Heart left ventricle (tissue), 16 donors: Measurements from ENCODE around the gene PGGT1B. TPM values are rescaled to one million over a fixed set of nuclear protein-coding genes. Genes with fewer than 3 reads are reported as not detected.
A peak's percentile ranks its signal among the peaks of the same experiment; 100 is the strongest.

Source experiments
- ATAC-seq, 4 donors: fragments of 200-7000 bp; cut with Tn5 transposase; one replicate each; pipeline ENCODE4 v1.9.1; 2020 to 2022; ENCODE audit warnings: moderate library complexity in 4 of 4, mild to moderate bottlenecking in 3 of 4, moderate number of reproducible peaks in 1 of 4
- DNase-seq, 5 donors: peaks; one replicate each; pipeline ENCODE4 v3.0.0-alpha.2; 2020
- H3K27ac ChIP-seq, 12 donors: fragments of 200-600 bp; sonication (generic) in 4 of 12; one replicate each; pipeline versions ENCODE4 v1.5.0 to v1.8.0; 2016 to 2022; ENCODE audit warnings: mild to moderate bottlenecking in 2 of 12
- H3K27me3 ChIP-seq, 9 donors: fragments of 200-600 bp; sonication (generic) in 2 of 9; one replicate each; pipeline versions ENCODE4 v1.5.1 to v1.8.0; 2016 to 2022; ENCODE audit warnings: mild to moderate bottlenecking in 3 of 9
- H3K36me3 ChIP-seq, 9 donors: fragments of 200-600 bp; sonication (generic) in 2 of 9; one replicate each; pipeline versions ENCODE4 v1.5.0 to v1.8.0; 2018 to 2022; ENCODE audit warnings: mild to moderate bottlenecking in 2 of 9
- H3K4me1 ChIP-seq, 12 donors: fragments of 200-600 bp; sonication (generic) in 4 of 12; one replicate each; pipeline versions ENCODE4 v1.5.0 to v1.8.0; 2016 to 2022; ENCODE audit warnings: mild to moderate bottlenecking in 3 of 12
- H3K4me3 ChIP-seq, 12 donors: fragments of 200-600 bp; sonication (generic) in 4 of 12; one replicate each; pipeline versions ENCODE4 v1.5.0 to v1.8.0; 2017 to 2022; ENCODE audit warnings: mild to moderate bottlenecking in 9 of 12, moderate library complexity in 4 of 12
- H3K9me3 ChIP-seq, 12 donors: fragments of 200-600 bp; sonication (generic) in 4 of 12; one replicate each; pipeline versions ENCODE4 v1.5.0 to v1.8.0; 2016 to 2022; ENCODE audit warnings: mild to moderate bottlenecking in 1 of 12
- POLR2A ChIP-seq, 2 donors: fragments of 450-650 bp; IDR thresholded peaks; one replicate each; pipeline ENCODE4 v1.6.1; 2017; ENCODE audit warnings: antibody characterized with exemption in 2 of 2, mild to moderate bottlenecking in 2 of 2, moderate library complexity in 2 of 2
- WGBS, 4 donors: extraction: QIAGEN DNeasy Blood & Tissue Kit in 2 of 4; methylation state at CpG; one replicate each; pipeline versions ENCODE4 v1.1.5 to v1.1.7; 2013 to 2018; 5-methylcytosine and 5-hydroxymethylcytosine counted together
- intact Hi-C, 10 donors: fragments of 100-400 bp; cut with DNase I; formaldehyde crosslinking; loops; one replicate each; pipeline versions ENCODE4 v1.11.1 to v1.14.2; 2022
- polyA plus RNA-seq, 2 donors: library from polyadenylated mRNA; stranded (reverse); fragments of 200-250 nt; gene quantifications; one replicate each; pipeline ENCODE4 v1.2.3, GENCODE V29; 2013
- total RNA-seq, 9 donors: library from RNA; depleted of rRNA in 2 of 9; stranded (reverse); fragments of >200 nt in 2 of 9; fragmentation: NEBNext Ultra II Directional in 3 of 9; extraction: Animal tissue kit (Norgen Biotek cat#: 25700) in 3 of 9; gene quantifications; one replicate each; pipeline versions ENCODE4 v1.1.0 to v1.2.4, GENCODE V29; 2016 to 2023
- TF ChIP-seq, protein P1 (sequence below), 12 donors: fragments of 200-600 bp; sonication (generic) in 4 of 12; IDR thresholded peaks; one replicate each; pipeline versions ENCODE4 v1.5.0 to v1.8.0; 2018 to 2022; ENCODE audit warnings: antibody characterized with exemption in 12 of 12, mild to moderate bottlenecking in 5 of 12
- donor health status: ischemic (EF 13 %, LVEDD 7.1; RV severe dilation, severe dysfunction).
- donor health status: healthy with polysubstance abuse.
- donor health status: DM: no; HTN: yes; CAD: no.
- donor health status: DM: no; HTN: no; CAD: no.
- donor health status: ischemic (EF 25% LVEDD 6.9; RV normal size, moderate dysfunction).
- donor health status: ischemic (EF 25% LVEDD 5.7; RV mildly dilated, moderate dysfunction).
- donor health status: healthy.
- donor health status: DM: yes; HTN: yes; CAD: no.
- donor health status: ischemic (EF 35%, LVEDD 5.7; RV mildly dilated, moderate dysfunction).
- donor health status: nonischemic (EF 11% LVEDD 7.7; RV severe dilation, severe dysfunction).
- donor health status: DM: yes; HTN: yes; CAD: no.
- donor health status: PGD.
- donor health status: ischemic (EF 29% LVEDD 5.4; RV normal size, mild dysfunction).
- donor health status: nonischemic (EF 23%, LVEDD 6.1; RV moderate dilation, normal function).

Gene PGGT1B
- total and polyA plus RNA-seq, 11 donors = 2.8 to 36.8 (median 23.1) TPM

DNA sequence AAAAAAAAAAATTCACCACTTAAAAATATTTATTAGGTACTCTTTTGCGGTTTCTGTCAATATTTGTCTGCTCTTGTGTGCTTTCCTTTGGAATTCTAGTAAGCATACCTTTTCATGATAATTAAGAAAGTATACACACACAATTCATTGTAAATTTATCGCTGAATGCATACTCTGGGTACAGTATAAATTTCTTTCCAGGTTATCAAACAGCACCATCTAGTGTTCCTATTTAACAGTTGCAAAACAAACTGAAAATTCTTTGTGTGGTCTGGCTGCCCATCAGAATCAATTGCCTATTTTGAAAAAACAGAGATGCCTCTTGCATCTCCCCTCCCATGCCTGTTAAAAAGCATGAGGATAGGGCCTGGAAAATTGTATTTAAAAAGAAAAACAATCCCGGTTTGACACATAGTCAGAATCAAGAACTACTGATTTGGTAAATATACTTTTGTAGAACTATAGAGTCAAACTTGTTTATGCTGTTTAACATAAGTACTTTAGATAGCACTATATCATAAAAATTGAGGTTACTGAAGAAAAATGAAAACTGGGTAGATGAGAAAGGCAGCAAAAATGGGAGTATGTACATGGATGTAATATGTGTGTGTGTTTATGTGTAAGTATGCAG, 16.2 kb downstream of the PGGT1B start:
- intact Hi-C loops = loop anchor here in 9 of 10 donors (5.0 to 10.0 kb wide), 4 partner anchors 149 to 1642 kb away; no protein-coding TSS in a partner anchor
- Histone ChIP-seq H3K4me1 (peaks cover 0 to 27% (median 11%) of the 10 kb centered on the region in 12 donors), H3K36me3 (peaks cover 0 to 25% (median 0%) of the 10 kb centered on the region in 9 donors), H3K9me3 (no peaks in the 10 kb centered on the region), H3K27ac (no peak overlapping the region), H3K4me3 (no peak overlapping the region), H3K27me3 (no peaks in the 10 kb centered on the region)
- ATAC-seq (peak in 1 of 4 donors; percentile 55), DNase-seq (no peak)
- WGBS, 4 donors = 36 to 47% (median 44%) methylated on average over 3 of the region's 3 CpGs
- no peak for TF ChIP-seq POLR2A (IDR thresholded peaks at IDR 0.05)
- TF ChIP-seq, protein P1, sequence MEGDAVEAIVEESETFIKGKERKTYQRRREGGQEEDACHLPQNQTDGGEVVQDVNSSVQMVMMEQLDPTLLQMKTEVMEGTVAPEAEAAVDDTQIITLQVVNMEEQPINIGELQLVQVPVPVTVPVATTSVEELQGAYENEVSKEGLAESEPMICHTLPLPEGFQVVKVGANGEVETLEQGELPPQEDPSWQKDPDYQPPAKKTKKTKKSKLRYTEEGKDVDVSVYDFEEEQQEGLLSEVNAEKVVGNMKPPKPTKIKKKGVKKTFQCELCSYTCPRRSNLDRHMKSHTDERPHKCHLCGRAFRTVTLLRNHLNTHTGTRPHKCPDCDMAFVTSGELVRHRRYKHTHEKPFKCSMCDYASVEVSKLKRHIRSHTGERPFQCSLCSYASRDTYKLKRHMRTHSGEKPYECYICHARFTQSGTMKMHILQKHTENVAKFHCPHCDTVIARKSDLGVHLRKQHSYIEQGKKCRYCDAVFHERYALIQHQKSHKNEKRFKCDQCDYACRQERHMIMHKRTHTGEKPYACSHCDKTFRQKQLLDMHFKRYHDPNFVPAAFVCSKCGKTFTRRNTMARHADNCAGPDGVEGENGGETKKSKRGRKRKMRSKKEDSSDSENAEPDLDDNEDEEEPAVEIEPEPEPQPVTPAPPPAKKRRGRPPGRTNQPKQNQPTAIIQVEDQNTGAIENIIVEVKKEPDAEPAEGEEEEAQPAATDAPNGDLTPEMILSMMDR (IDR thresholded peaks at IDR 0.05) = peak; percentile 59 to 80 (median 68)

DNA sequence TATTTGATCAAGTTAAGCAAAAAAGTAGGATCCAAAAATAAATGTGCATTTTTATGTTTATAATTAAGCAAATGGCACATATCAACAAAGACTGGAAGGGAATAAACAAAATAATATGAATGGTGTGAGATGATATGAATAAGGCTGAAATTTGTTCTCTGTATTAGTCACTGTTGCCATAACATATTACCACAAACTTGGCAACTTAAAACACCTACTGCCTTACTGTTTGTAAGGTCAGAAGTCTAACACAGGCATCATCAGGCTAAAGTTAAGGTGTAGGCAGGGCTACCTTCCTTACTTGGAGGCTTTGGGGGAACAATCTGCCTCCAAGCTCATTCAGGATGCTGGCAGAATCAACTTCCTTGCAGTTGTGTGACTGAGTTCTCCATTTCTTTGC, 19.3 kb downstream of the PGGT1B start:
- Histone ChIP-seq H3K4me1 (peaks cover 0 to 27% (median 11%) of the 10 kb centered on the region in 12 donors), H3K27ac (no peak overlapping the region), H3K4me3 (no peak overlapping the region), H3K36me3 (peaks cover 0 to 40% (median 26%) of the 10 kb centered on the region in 9 donors), H3K27me3 (no peaks in the 10 kb centered on the region), H3K9me3 (no peaks in the 10 kb centered on the region)
- intact Hi-C loops = loop anchor here in 4 of 10 donors (5.0 to 10.0 kb wide), 4 partner anchors 146 to 1639 kb away; no protein-coding TSS in a partner anchor
- ATAC-seq (no peak), DNase-seq (no peak)
- TF ChIP-seq POLR2A (IDR thresholded peaks at IDR 0.05) = no peak
- TF ChIP-seq, protein P1 (IDR thresholded peaks at IDR 0.05) = no peak

DNA sequence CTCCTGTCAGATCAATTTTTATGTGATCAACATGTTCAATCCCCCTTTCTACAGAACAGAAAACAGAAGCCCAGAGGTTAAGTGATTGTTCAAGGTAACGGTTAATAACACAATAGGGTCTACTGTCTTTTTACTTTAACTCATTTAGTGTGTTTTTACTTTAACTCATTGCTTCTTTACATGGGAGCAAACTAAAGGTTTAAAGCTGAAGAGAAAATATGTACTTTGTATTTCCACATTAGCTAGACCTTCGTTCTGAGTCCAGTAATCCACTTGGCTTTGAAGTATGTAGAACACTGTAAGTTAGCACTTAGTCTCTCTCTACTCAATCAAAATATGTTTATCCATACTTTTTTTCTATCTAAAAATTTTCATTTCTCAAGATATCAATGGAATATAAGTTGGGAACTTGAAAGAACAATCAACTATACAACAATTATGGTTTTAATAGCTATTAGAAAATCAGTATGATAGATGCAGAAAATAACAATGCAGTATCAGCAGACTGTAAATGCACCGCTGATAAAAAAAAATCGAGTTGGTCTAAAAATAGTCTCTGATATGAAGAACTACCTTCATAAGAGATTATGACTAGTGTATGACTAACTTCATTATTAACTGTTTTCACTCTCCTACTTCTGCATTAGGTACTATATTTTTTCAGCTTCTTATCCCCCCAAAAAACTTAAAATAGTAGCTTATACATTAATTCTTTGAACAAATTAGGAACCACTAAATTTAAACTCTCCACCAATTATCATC, 20.6 kb downstream of the PGGT1B start:
- Histone ChIP-seq H3K36me3 (peaks cover 0 to 47% (median 33%) of the 10 kb centered on the region in 9 donors), H3K4me3 (no peak overlapping the region), H3K9me3 (no peaks in the 10 kb centered on the region), H3K4me1 (peaks cover 0 to 27% (median 11%) of the 10 kb centered on the region in 12 donors), H3K27me3 (no peaks in the 10 kb centered on the region), H3K27ac (no peak overlapping the region)
- DNase-seq (no peak), ATAC-seq (peak in 1 of 4 donors; percentile 45)
- TF ChIP-seq, protein P1 (IDR thresholded peaks at IDR 0.05) = no peak
- TF ChIP-seq POLR2A (IDR thresholded peaks at IDR 0.05) = no peak
- intact Hi-C loops = loop anchor here in 4 of 10 donors (5.0 to 10.0 kb wide), 4 partner anchors 145 to 1637 kb away; no protein-coding TSS in a partner anchor
- 45 to 51% (median 48%) methylated on average over 4 of the region's 4 CpGs for WGBS, 4 donors

DNA sequence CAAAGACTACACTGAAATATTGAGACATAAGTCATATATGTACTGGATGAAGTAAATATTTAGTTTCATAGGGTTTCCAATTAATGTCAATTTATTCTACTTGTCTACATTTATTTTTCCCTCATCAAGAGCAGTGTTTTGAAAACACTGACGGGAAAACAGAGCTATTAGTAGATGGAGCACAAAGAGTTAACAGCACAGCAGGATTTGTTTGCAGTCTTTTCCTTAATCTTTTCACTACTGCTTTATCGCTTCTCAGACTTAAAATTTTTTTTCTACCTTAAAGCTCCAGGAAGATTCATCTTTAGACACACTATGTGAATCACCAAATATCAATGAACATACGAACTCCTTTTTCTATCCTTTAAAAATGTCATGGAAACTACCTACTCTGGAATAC, 25.6 kb downstream of the PGGT1B start:
- TF ChIP-seq, protein P1 (IDR thresholded peaks at IDR 0.05) = no peak
- no peak for TF ChIP-seq POLR2A (IDR thresholded peaks at IDR 0.05)
- intact Hi-C loops = no loop called here
- no peaks in the 10 kb centered on the region for H3K9me3 ChIP-seq

More for the DNA sequence above, 25.6 kb downstream of the PGGT1B start:
- ATAC-seq (no peak), DNase-seq (no peak)
- Histone ChIP-seq H3K4me3 (no peak overlapping the region), H3K27ac (no peak overlapping the region), H3K36me3 (peaks cover 0 to 84% (median 70%) of the 10 kb centered on the region in 9 donors), H3K4me1 (peaks cover 0 to 5% (median 0%) of the 10 kb centered on the region in 12 donors), H3K27me3 (no peaks in the 10 kb centered on the region)
- WGBS, 4 donors = 84 to 89% (median 87%) methylated on average over 3 of the region's 3 CpGs
